A673 (cell line): Measurements from ENCODE around the gene GYPB. TPM values are rescaled to one million over a fixed set of nuclear protein-coding genes. Genes with fewer than 3 reads are reported as not detected.
"Not testable (repeated sequence)": the region's sequence is repeated elsewhere in the genome, so short reads cannot be mapped to it uniquely, and the experiment has no call there.

Source experiments
- BruUV-seq: library from RNA; stranded (reverse); fragments of 400-500 nt; replicated peaks from 2 replicates; lab custom pipeline; 2021; lab: Mats Ljungman, UMichigan
- CTCF ChIA-PET: fragments of 300-600 bp; sonication (Branson Sonifier 250); formaldehyde crosslinking; loops from one replicate; lab custom pipeline; 2022; ENCODE audit warnings: antibody characterized with exemption; lab: Charles Lee
- POLR2A ChIA-PET: fragments of 300-600 bp; sonication (Branson Sonifier 250); formaldehyde crosslinking; loops from one replicate; lab custom pipeline; 2022; ENCODE audit warnings: antibody characterized with exemption; ENCODE audit not compliant: low non-redundant PET; lab: Charles Lee
- DNase-seq: peaks from one replicate; pipeline ENCODE4 v3.0.0-alpha.2; 2015; ENCODE audit warnings: low spot score
- H3K27ac ChIP-seq: fragments of 200-600 bp; sonication (generic); 2 replicates; pipeline ENCODE4 v1.5.1; 2016; ENCODE audit warnings: mixed run types, low read depth, mild to moderate bottlenecking, mixed read lengths, antibody characterized with exemption, low read length; ENCODE audit not compliant: poor library complexity, severe bottlenecking
- H3K27me3 ChIP-seq: fragments of 200-600 bp; sonication (generic); replicated peaks from 2 replicates; pipeline ENCODE4 v1.6.1; 2017; ENCODE audit warnings: mixed run types, low read depth, mild to moderate bottlenecking, mixed read lengths, antibody characterized with exemption, low read length; ENCODE audit not compliant: insufficient read depth, poor library complexity
- H3K36me3 ChIP-seq: fragments of 200-600 bp; sonication (generic); 2 replicates; pipeline ENCODE4 v1.6.1; 2016; ENCODE audit warnings: mixed run types, mild to moderate bottlenecking, mixed read lengths, antibody characterized with exemption, low read length; ENCODE audit not compliant: insufficient read depth, poor library complexity, severe bottlenecking
- H3K4me1 ChIP-seq: fragments of 200-600 bp; sonication (generic); 2 replicates; pipeline ENCODE4 v1.6.1; 2017; ENCODE audit warnings: mixed run types, mild to moderate bottlenecking, mixed read lengths, antibody characterized with exemption, low read length; ENCODE audit not compliant: insufficient read depth, poor library complexity, severe bottlenecking
- H3K4me3 ChIP-seq: fragments of 200-600 bp; sonication (generic); 2 replicates; pipeline ENCODE4 v1.5.1; 2016; ENCODE audit warnings: low read depth, mixed run types, mild to moderate bottlenecking, mixed read lengths, low read length; ENCODE audit not compliant: poor library complexity, severe bottlenecking
- H3K9me3 ChIP-seq: fragments of 200-600 bp; sonication (generic); 2 replicates; pipeline ENCODE4 v1.6.1; 2016; ENCODE audit warnings: mixed run types, low read depth, mild to moderate bottlenecking, mixed read lengths, antibody characterized with exemption, low read length; ENCODE audit not compliant: poor library complexity, severe bottlenecking
- EZH2 ChIP-seq: fragments of 200-600 bp; sonication (generic); IDR thresholded peaks from 2 replicates; pipeline ENCODE4 v1.6.1; 2017; ENCODE audit warnings: borderline replicate concordance, low read depth, mild to moderate bottlenecking, mixed read lengths, antibody characterized with exemption, low read length; ENCODE audit not compliant: poor library complexity, severe bottlenecking
- intact Hi-C: fragments of 100-400 bp; cut with micrococcal nuclease; formaldehyde crosslinking; loops from one replicate; pipeline ENCODE4 v1.10.0; 2022; ENCODE audit not compliant: unreplicated experiment
- total RNA-seq: library from RNA; stranded (reverse); gene quantifications from 2 replicates; pipeline ENCODE4 v1.2.3, GENCODE V29; 2021
- TF ChIP-seq, protein P1 (sequence below): fragments of 300-800, 200-600 bp; sonication (generic); conservative IDR thresholded peaks from 2 replicates; pipeline ENCODE4 v1.5.1; 2017; ENCODE audit warnings: low read depth, mild to moderate bottlenecking, antibody characterized with exemption, low read length, moderate library complexity, mixed read lengths

The GYPB gene
- total RNA-seq, 1 experiment from 2014 or later, result not detected

DNA sequence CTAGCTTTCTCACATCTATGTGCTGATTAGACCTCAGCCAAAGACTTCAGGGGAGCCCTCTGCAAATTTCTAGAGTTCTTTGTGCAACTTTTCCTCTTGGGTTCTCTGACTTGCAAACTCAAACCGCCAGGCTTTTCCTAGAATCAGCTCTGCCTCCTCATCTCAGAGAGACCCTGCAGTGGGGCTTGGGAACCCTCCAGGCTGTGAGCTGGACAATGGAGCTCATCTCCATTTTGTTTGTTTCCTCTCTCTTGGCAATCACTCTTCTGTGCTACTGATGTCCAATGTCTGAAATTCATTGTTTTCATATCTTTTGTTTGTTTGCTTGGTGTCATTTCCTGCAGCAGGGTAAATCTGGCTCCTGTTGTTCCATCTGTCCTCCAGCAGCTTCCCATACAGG lies 33.0 kb downstream of the GYPB start:
- TF ChIP-seq, protein P1, sequence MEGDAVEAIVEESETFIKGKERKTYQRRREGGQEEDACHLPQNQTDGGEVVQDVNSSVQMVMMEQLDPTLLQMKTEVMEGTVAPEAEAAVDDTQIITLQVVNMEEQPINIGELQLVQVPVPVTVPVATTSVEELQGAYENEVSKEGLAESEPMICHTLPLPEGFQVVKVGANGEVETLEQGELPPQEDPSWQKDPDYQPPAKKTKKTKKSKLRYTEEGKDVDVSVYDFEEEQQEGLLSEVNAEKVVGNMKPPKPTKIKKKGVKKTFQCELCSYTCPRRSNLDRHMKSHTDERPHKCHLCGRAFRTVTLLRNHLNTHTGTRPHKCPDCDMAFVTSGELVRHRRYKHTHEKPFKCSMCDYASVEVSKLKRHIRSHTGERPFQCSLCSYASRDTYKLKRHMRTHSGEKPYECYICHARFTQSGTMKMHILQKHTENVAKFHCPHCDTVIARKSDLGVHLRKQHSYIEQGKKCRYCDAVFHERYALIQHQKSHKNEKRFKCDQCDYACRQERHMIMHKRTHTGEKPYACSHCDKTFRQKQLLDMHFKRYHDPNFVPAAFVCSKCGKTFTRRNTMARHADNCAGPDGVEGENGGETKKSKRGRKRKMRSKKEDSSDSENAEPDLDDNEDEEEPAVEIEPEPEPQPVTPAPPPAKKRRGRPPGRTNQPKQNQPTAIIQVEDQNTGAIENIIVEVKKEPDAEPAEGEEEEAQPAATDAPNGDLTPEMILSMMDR, result no peak
- no peak for TF ChIP-seq EZH2
- Histone ChIP-seq H3K4me3 (no peak overlapping the region), H3K36me3 (no peaks in the 10 kb centered on the region), H3K4me1 (no peaks in the 10 kb centered on the region), H3K27me3 (no peaks in the 10 kb centered on the region), H3K27ac (no peak overlapping the region), H3K9me3 (no peaks in the 10 kb centered on the region)
- intact Hi-C loops, result no loop called here
- DNase-seq, result no peak
- POLR2A ChIA-PET, result no interaction called here
- BruUV-seq, result no TSS peak
- CTCF ChIA-PET, result no interaction called here

DNA sequence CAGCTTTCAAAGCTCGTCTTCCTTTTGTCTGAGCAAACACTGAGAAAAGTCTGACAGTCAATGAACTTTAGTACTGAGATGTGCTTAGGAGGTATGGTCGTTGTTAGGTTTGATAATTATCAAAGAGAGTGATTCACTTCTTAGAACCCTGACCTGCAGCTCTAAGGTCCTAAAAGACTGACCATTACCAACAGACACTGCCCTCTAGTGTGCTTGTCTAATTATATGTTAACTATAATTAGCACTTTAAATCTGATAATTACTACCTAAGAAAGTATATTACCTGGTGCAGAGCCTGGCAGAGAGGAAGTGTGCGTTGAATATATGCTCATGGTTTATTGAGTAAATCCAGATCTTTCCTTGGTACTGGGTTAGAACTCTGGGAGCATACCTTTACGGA lies 38.4 kb downstream of the GYPB start:
- H3K27me3 ChIP-seq, CTCF ChIA-PET, POLR2A ChIA-PET, DNase-seq, H3K9me3 ChIP-seq, intact Hi-C loops, H3K36me3 ChIP-seq, H3K4me1 ChIP-seq, H3K4me3 ChIP-seq, H3K27ac ChIP-seq, BruUV-seq: not testable (repeated sequence)

DNA sequence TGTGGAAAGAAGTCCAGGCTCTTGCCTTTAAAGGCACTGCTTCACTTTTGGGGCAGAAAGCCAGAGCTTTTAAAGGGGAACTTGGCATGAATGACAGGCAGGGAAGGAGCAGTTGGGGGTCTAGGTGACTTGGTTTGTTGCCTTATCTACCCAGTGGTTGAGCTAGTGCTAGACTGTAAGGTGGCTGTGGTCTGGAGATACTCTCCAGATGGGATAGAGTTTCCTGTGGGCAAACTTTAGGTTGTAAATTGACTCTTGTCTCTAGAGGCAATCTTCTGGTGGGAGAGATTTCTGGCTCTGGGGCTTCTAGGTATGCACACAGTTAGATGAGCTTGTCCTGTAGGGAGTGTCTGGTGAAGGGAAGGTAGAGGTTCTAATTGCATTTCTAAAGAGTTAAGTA lies 43.7 kb downstream of the GYPB start:
- H3K4me3 ChIP-seq, H3K4me1 ChIP-seq, H3K36me3 ChIP-seq, CTCF ChIA-PET, BruUV-seq, H3K27ac ChIP-seq, POLR2A ChIA-PET, DNase-seq, intact Hi-C loops, H3K27me3 ChIP-seq, H3K9me3 ChIP-seq: not testable (repeated sequence)

DNA sequence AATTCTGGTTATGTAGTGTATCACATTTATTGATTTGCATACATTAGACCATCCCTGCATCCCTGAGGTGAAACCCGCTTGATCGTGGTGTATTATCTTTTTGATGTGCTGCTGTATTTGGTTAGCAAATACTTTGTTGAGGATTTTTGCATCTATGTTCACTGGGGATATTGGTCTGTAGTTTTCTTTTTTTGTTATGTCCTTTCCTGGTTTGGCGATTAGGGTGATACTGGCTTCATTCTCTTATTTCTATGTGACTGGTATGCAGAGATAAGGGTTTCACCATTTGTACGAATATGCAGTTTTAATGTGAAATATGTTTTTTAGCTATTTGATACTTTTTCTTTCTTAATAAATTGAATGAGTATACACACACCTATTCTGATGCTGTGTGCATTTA lies 45.2 kb downstream of the GYPB start:
- BruUV-seq, CTCF ChIA-PET, H3K9me3 ChIP-seq, H3K27me3 ChIP-seq, H3K36me3 ChIP-seq, intact Hi-C loops, H3K4me3 ChIP-seq, DNase-seq, H3K4me1 ChIP-seq, POLR2A ChIA-PET, H3K27ac ChIP-seq: not testable (repeated sequence)

DNA sequence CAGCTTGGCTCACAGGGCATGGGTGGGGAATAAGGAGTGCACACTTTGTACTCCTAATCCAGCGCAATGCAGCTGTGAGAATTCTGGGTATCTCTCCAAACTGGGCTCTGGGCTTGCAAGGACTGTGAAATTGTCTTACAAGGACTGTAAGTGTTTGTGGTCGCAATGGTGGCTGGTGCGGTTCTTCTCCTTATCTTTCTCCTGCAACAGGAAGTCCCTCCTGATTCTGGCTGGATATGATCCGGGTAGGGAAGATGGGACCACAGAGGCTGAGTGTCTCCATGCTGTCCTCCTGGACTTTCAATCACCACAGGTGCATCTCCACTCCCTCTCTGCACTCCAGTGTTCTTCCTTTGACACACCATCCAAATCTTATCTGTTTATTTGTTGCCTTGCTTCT lies 58.1 kb downstream of the GYPB start:
- Histone ChIP-seq H3K9me3 (no peaks in the 10 kb centered on the region), H3K4me1 (no peaks in the 10 kb centered on the region), H3K27me3 (no peaks in the 10 kb centered on the region), H3K36me3 (no peaks in the 10 kb centered on the region), H3K4me3 (no peak overlapping the region), H3K27ac (no peak overlapping the region)
- intact Hi-C loops, result no loop called here
- no peak for DNase-seq
- ChIA-PET CTCF (no interaction called here), POLR2A (no interaction called here)
- TF ChIP-seq, protein P1, result no peak
- TF ChIP-seq EZH2, result no peak
- no TSS peak for BruUV-seq

DNA sequence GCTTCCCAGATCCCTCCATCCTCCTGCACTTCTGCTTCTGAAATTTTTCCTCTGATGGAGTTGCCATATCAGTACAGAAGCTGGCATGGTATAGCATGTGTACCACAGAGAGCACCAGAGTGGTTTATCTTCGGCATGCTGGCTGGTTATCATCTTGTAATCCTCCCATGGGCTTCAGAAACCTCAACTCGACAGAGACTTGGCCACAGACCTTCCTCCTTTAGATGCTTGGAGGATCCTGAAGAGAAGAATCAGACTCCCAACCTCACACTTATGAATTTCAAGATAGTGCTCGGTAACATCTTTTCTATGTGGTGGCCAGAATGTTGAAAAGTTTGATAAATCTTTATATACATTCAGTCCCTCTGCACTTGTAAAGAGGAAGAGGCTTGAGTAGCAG lies 63.9 kb downstream of the GYPB start:
- H3K27me3 ChIP-seq, DNase-seq, H3K9me3 ChIP-seq, H3K27ac ChIP-seq, POLR2A ChIA-PET, H3K36me3 ChIP-seq, BruUV-seq, H3K4me1 ChIP-seq, CTCF ChIA-PET, H3K4me3 ChIP-seq, intact Hi-C loops: not testable (repeated sequence)
